HG02610 (cell line): Measurements from ENCODE around the gene GPR6.

ENCODE experiments used
- ATAC-seq: cut with Tn5 transposase; IDR thresholded peaks from one replicate; pipeline ENCODE4 v1.9.1; 2021; ENCODE audit warnings: mild to moderate bottlenecking, moderate library complexity; ENCODE audit not compliant: unreplicated experiment

The GPR6 gene

GRCh38 chr6:109998159-109998785 is 20.2 kb downstream of the GPR6 start:
- no peak for ATAC-seq

GRCh38 chr6:109999740-110000139 is 21.6 kb downstream of the GPR6 start:
- no peak for ATAC-seq

GRCh38 chr6:110002676-110003075 is 24.6 kb downstream of the GPR6 start:
- no peak for ATAC-seq

GRCh38 chr6:110013386-110013785 is 35.3 kb downstream of the GPR6 start:
- no peak for ATAC-seq

GRCh38 chr6:110015206-110015605 is 37.1 kb downstream of the GPR6 start:
- no peak for ATAC-seq

- ATAC-seq: no peak
Measured at GRCh38 chr6:110017306-110017705, 39.2 kb downstream of the GPR6 start.

GRCh38 chr6:110017946-110018345 is 39.8 kb downstream of the GPR6 start:
- no peak for ATAC-seq

GRCh38 chr6:110018486-110018885 is 40.4 kb downstream of the GPR6 start:
- ATAC-seq: no peak

- ATAC-seq: no peak
Measured at GRCh38 chr6:110020888-110021287, 42.8 kb downstream of the GPR6 start.

GRCh38 chr6:110029144-110029543 is 51.0 kb downstream of the GPR6 start:
- ATAC-seq: no peak
